Measurements from ENCODE around the gene MYO18A.

- TF ChIP-seq CTCF (optimal IDR thresholded peaks at IDR 0.05 in 1 of 3, IDR thresholded peaks at IDR 0.05 in 1 of 3, conservative IDR thresholded peaks at IDR 0.05 in 1 of 3; ENCODE audit: extremely low read depth in 1 of 3, insufficient read depth in 2 of 3, low read length in 3 of 3) (no peak), EZH2 (IDR thresholded peaks at IDR 0.05; ENCODE audit: low read length) (no peak)
Observed at GRCh38 chr17:29146369-29146972, 33.7 kb downstream of the MYO18A start.

Measured in keratinocyte (primary cell).